Stimulated activated CD4-positive, alpha-beta T cell treated with anti-CD3 and anti-CD28 coated beads, Interleukin-4, amount 100 ng/mL, for 4 hours (primary cell): ENCODE results near the gene LAMB1.
"Not testable (repeated sequence)": the region's sequence is repeated elsewhere in the genome, so short reads cannot be mapped to it uniquely, and the experiment has no call there.

ENCODE experiments used
- DNase-seq, 2 experiments: peaks; one replicate each; pipeline ENCODE4 v3.0.0-alpha.2; 2020

Gene LAMB1

GRCh38 chr7:107967420-107967819 is 35.5 kb downstream of the LAMB1 start:
- no peak for DNase-seq

GRCh38 chr7:107966711-107967110 is 36.2 kb downstream of the LAMB1 start:
- DNase-seq: no peak

GRCh38 chr7:107964510-107964909 is 38.5 kb downstream of the LAMB1 start:
- DNase-seq: no peak

- no peak for DNase-seq
Measured at GRCh38 chr7:107962817-107963216, 40.1 kb downstream of the LAMB1 start.

- no peak for DNase-seq
Measured at GRCh38 chr7:107961405-107961804, 41.6 kb downstream of the LAMB1 start.

GRCh38 chr7:107960272-107960671 is 42.7 kb downstream of the LAMB1 start:
- DNase-seq: no peak

- DNase-seq: no peak
Measured at GRCh38 chr7:107959527-107959898, 43.4 kb downstream of the LAMB1 start.

- DNase-seq: no peak
Measured at GRCh38 chr7:107958764-107959526, 44.0 kb downstream of the LAMB1 start.

GRCh38 chr7:107957436-107957835 is 45.5 kb downstream of the LAMB1 start:
- DNase-seq: no peak

GRCh38 chr7:107956950-107957349 is 46.0 kb downstream of the LAMB1 start:
- DNase-seq: not testable (repeated sequence)

- DNase-seq: no peak
Measured at GRCh38 chr7:107955394-107955793, 47.6 kb downstream of the LAMB1 start.

GRCh38 chr7:107953924-107954303 is 49.0 kb downstream of the LAMB1 start:
- DNase-seq: no peak

GRCh38 chr7:107953265-107953923 is 49.6 kb downstream of the LAMB1 start:
- no peak for DNase-seq

GRCh38 chr7:107951896-107952295 is 51.1 kb downstream of the LAMB1 start:
- DNase-seq: no peak

GRCh38 chr7:107951172-107951787 is 51.7 kb downstream of the LAMB1 start:
- DNase-seq: no peak

GRCh38 chr7:107949443-107949935 is 53.5 kb downstream of the LAMB1 start:
- DNase-seq: no peak

- DNase-seq: no peak
Measured at GRCh38 chr7:107948645-107949442, 54.1 kb downstream of the LAMB1 start.

- no peak for DNase-seq
Measured at GRCh38 chr7:107946881-107947280, 56.1 kb downstream of the LAMB1 start.

- no peak for DNase-seq
Measured at GRCh38 chr7:107946451-107946850, 56.5 kb downstream of the LAMB1 start.

GRCh38 chr7:107945332-107945731 is 57.6 kb downstream of the LAMB1 start:
- DNase-seq: no peak

- no peak for DNase-seq
Measured at GRCh38 chr7:107944411-107945169, 58.4 kb downstream of the LAMB1 start.

- no peak for DNase-seq
Measured at GRCh38 chr7:107943018-107943417, 59.9 kb downstream of the LAMB1 start.
